Astrocyte (in vitro differentiated cells and primary cell): ENCODE data around the gene QSER1. TPM values are rescaled to one million over a fixed set of nuclear protein-coding genes. Genes with fewer than 3 reads are reported as not detected.
A peak's percentile ranks its signal among the peaks of the same experiment; 100 is the strongest.
"Not testable (repeated sequence)": the region's sequence is repeated elsewhere in the genome, so short reads cannot be mapped to it uniquely, and the experiment has no call there.

Source experiments
- DNase-seq: peaks from one replicate; pipeline ENCODE4 v3.0.0-alpha.2; 2010; ENCODE audit warnings: low read depth
- FAIRE-seq: peaks from 2 replicates; lab custom pipeline; 2011; peaks lifted over from hg19 to GRCh38; lab: Jason Lieb, UNC
- H2AFZ ChIP-seq: 2 replicates; pipeline ENCODE4 v1.6.0; 2012; ENCODE audit warnings: low read depth, low read length, inconsistent platforms
- H3K27ac ChIP-seq: 2 replicates; pipeline ENCODE4 v1.5.1; 2011; ENCODE audit warnings: low read depth, low read length, inconsistent platforms
- H3K27me3 ChIP-seq: 2 replicates; pipeline ENCODE4 v1.6.0; 2011; ENCODE audit warnings: low read length, inconsistent platforms; ENCODE audit not compliant: insufficient read depth
- H3K36me3 ChIP-seq: 2 replicates; pipeline ENCODE4 v1.5.1; 2011; ENCODE audit warnings: low read length, inconsistent platforms; ENCODE audit not compliant: insufficient read depth
- H3K4me1 ChIP-seq: 2 replicates; pipeline ENCODE4 v1.5.1; 2011; ENCODE audit warnings: low read length, inconsistent platforms; ENCODE audit not compliant: insufficient read depth
- H3K4me2 ChIP-seq: 2 replicates; pipeline ENCODE4 v1.6.0; 2012; ENCODE audit warnings: low read length, inconsistent platforms
- H3K4me3 ChIP-seq: 2 replicates; pipeline ENCODE4 v1.5.1; 2011; ENCODE audit warnings: low read depth, mild to moderate bottlenecking, low read length, inconsistent platforms; ENCODE audit not compliant: insufficient read depth
- H3K79me2 ChIP-seq: 2 replicates; pipeline ENCODE4 v1.6.0; 2012; ENCODE audit warnings: mild to moderate bottlenecking, low read length, inconsistent platforms; ENCODE audit not compliant: insufficient read depth
- H3K9ac ChIP-seq: 2 replicates; pipeline ENCODE4 v1.6.0; 2012; ENCODE audit warnings: mild to moderate bottlenecking, low read length, inconsistent platforms
- H3K9me3 ChIP-seq: 2 replicates; pipeline ENCODE4 v1.5.1; 2012; ENCODE audit warnings: low read depth, mild to moderate bottlenecking, low read length, inconsistent platforms; ENCODE audit not compliant: insufficient read depth
- H4K20me1 ChIP-seq: 2 replicates; pipeline ENCODE4 v1.6.0; 2012; ENCODE audit warnings: low read length, inconsistent platforms; ENCODE audit not compliant: insufficient read depth
- H3K27ac Mint-ChIP-seq: one replicate; pipeline ENCODE4 v1.8.0; 2021; ENCODE audit warnings: mild to moderate bottlenecking, mixed read lengths; ENCODE audit not compliant: unreplicated experiment
- H3K27me3 Mint-ChIP-seq: one replicate; pipeline ENCODE4 v1.8.0; 2021; ENCODE audit warnings: low read depth, mixed read lengths; ENCODE audit not compliant: unreplicated experiment
- H3K36me3 Mint-ChIP-seq: one replicate; pipeline ENCODE4 v1.8.0; 2021; ENCODE audit warnings: low read depth, mixed read lengths; ENCODE audit not compliant: unreplicated experiment
- H3K4me1 Mint-ChIP-seq: one replicate; pipeline ENCODE4 v1.8.0; 2021; ENCODE audit warnings: low read depth, mixed read lengths; ENCODE audit not compliant: unreplicated experiment
- H3K4me3 Mint-ChIP-seq: one replicate; pipeline ENCODE4 v1.8.0; 2021; ENCODE audit warnings: mild to moderate bottlenecking, moderate library complexity, mixed read lengths; ENCODE audit not compliant: unreplicated experiment
- H3K9me3 Mint-ChIP-seq: one replicate; pipeline ENCODE4 v1.8.0; 2021; ENCODE audit warnings: mild to moderate bottlenecking, mixed read lengths; ENCODE audit not compliant: unreplicated experiment
- CTCF ChIP-seq: IDR thresholded peaks from 2 replicates; pipeline ENCODE4 v1.5.1; 2011; ENCODE audit warnings: low read depth, mild to moderate bottlenecking, inconsistent platforms, low read length, moderate library complexity; ENCODE audit not compliant: insufficient read depth
- EZH2 ChIP-seq: IDR thresholded peaks from 2 replicates; pipeline ENCODE4 v1.6.1; 2012; ENCODE audit warnings: mild to moderate bottlenecking, low read length, inconsistent platforms; ENCODE audit not compliant: insufficient read depth
- total RNA-seq: library from RNA; stranded (reverse); gene quantifications from 2 replicates; pipeline ENCODE4 v1.2.1, GENCODE V29; 2021

QSER1 gene
- total RNA-seq, 1 donor from 2014 or later = 35.7 TPM

- Histone ChIP-seq H2AFZ (no peak overlapping the region), H3K9me3 (no peaks in the 10 kb centered on the region), H4K20me1 (no peaks in the 10 kb centered on the region), H3K4me2 (no peak overlapping the region), H3K27ac (no peak overlapping the region), H3K9ac (no peak overlapping the region), H3K36me3 (peaks cover 8% of the 10 kb centered on the region), H3K4me3 (no peak overlapping the region), H3K4me1 (no peaks in the 10 kb centered on the region), H3K79me2 (no peaks in the 10 kb centered on the region), H3K27me3 (no peaks in the 10 kb centered on the region)
- no peaks in the 10 kb centered on the region for H3K27me3 Mint-ChIP-seq
- DNase-seq = peak; percentile 72
- no peak overlapping the region for H3K4me3 Mint-ChIP-seq
- peaks cover 6% of the 10 kb centered on the region for H3K4me1 Mint-ChIP-seq
- H3K36me3 Mint-ChIP-seq = peaks cover 9% of the 10 kb centered on the region
- TF ChIP-seq EZH2 = no peak
- no peak for TF ChIP-seq CTCF
- peak overlapping the region; percentile 48 for H3K27ac Mint-ChIP-seq
- no peak for FAIRE-seq
- no peaks in the 10 kb centered on the region for H3K9me3 Mint-ChIP-seq
These were observed 69.4 kb downstream of the QSER1 start for GRCh38 chr11:32962016-32962415.

- Mint-ChIP-seq H3K27ac (no peak overlapping the region), H3K4me1 (peaks cover 5% of the 10 kb centered on the region), H3K4me3 (no peak overlapping the region), H3K27me3 (no peaks in the 10 kb centered on the region), H3K9me3 (no peaks in the 10 kb centered on the region), H3K36me3 (peaks cover 11% of the 10 kb centered on the region)
- FAIRE-seq (no peak), DNase-seq (no peak)
- H3K4me1 ChIP-seq = no peaks in the 10 kb centered on the region
- H3K27ac ChIP-seq = no peak overlapping the region
- no peaks in the 10 kb centered on the region for H4K20me1 ChIP-seq
- no peak overlapping the region for H3K9ac ChIP-seq
- peaks cover 2% of the 10 kb centered on the region for H3K36me3 ChIP-seq
- no peaks in the 10 kb centered on the region for H3K27me3 ChIP-seq
- no peaks in the 10 kb centered on the region for H3K79me2 ChIP-seq
- H2AFZ ChIP-seq = no peak overlapping the region
- no peak overlapping the region for H3K4me3 ChIP-seq
- no peak overlapping the region for H3K4me2 ChIP-seq
- TF ChIP-seq EZH2 (no peak), CTCF (no peak)
- H3K9me3 ChIP-seq = no peaks in the 10 kb centered on the region
These were observed 71.1 kb downstream of the QSER1 start for GRCh38 chr11:32963721-32964120.

GRCh38 chr11:32968541-32968940, 75.9 kb downstream of the QSER1 start:
- no peak overlapping the region for H3K9ac ChIP-seq
- H2AFZ ChIP-seq = no peak overlapping the region
- Mint-ChIP-seq H3K27ac (no peak overlapping the region), H3K4me3 (no peak overlapping the region), H3K4me1 (no peaks in the 10 kb centered on the region), H3K9me3 (no peaks in the 10 kb centered on the region), H3K36me3 (peaks cover 2% of the 10 kb centered on the region), H3K27me3 (no peaks in the 10 kb centered on the region)
- H3K79me2 ChIP-seq = no peaks in the 10 kb centered on the region
- H4K20me1 ChIP-seq = no peaks in the 10 kb centered on the region
- peaks cover 11% of the 10 kb centered on the region for H3K36me3 ChIP-seq
- DNase-seq (no peak), FAIRE-seq (no peak)
- no peak overlapping the region for H3K4me3 ChIP-seq
- no peak overlapping the region for H3K27ac ChIP-seq
- no peak overlapping the region for H3K4me2 ChIP-seq
- H3K27me3 ChIP-seq = no peaks in the 10 kb centered on the region
- no peak for TF ChIP-seq EZH2
- TF ChIP-seq CTCF = no peak
- no peaks in the 10 kb centered on the region for H3K9me3 ChIP-seq
- H3K4me1 ChIP-seq = no peaks in the 10 kb centered on the region

- H3K9ac ChIP-seq, H3K36me3 Mint-ChIP-seq, H3K27ac Mint-ChIP-seq, H3K4me3 Mint-ChIP-seq, H2AFZ ChIP-seq, FAIRE-seq, H3K9me3 ChIP-seq, H3K27me3 ChIP-seq, H3K4me1 Mint-ChIP-seq, H3K27ac ChIP-seq, H3K9me3 Mint-ChIP-seq, H3K79me2 ChIP-seq, H3K4me3 ChIP-seq, H3K27me3 Mint-ChIP-seq, H3K4me2 ChIP-seq, DNase-seq, H4K20me1 ChIP-seq, H3K4me1 ChIP-seq: not testable (repeated sequence)
- peaks cover 17% of the 10 kb centered on the region for H3K36me3 ChIP-seq
These were observed 79.6 kb downstream of the QSER1 start for GRCh38 chr11:32972233-32972632.
